SK-N-SH (cell line): ENCODE results near the gene SACM1L.

Source experiments
- EP300 ChIP-seq, 2 experiments: IDR thresholded peaks; 2 replicates each; pipeline versions ENCODE4 v1.4.0 to v1.6.1; 2012; ENCODE audit warnings: borderline replicate concordance in 1 of 2, low read depth in 1 of 2, low read length in 1 of 2
- GABPA ChIP-seq: IDR thresholded peaks from 2 replicates; pipeline ENCODE4 v1.4.0; 2012; ENCODE audit warnings: low read depth, mild to moderate bottlenecking
- NFIC ChIP-seq: IDR thresholded peaks from 2 replicates; pipeline ENCODE4 v1.4.0; 2012; ENCODE audit warnings: borderline replicate concordance
- RAD21 ChIP-seq: IDR thresholded peaks from 2 replicates; pipeline ENCODE4 v1.6.1; 2012; ENCODE audit warnings: mild to moderate bottlenecking, low read length
- RCOR1 ChIP-seq: fragments of 150-350 bp; IDR thresholded peaks from 2 replicates; pipeline ENCODE4 v1.6.1; 2017; ENCODE audit warnings: antibody characterized with exemption, low read length
- SMC3 ChIP-seq: IDR thresholded peaks from 2 replicates; pipeline ENCODE4 v1.6.1; 2012; ENCODE audit warnings: low read depth, low read length, improper control_type of control experiment
- TCF12 ChIP-seq: IDR thresholded peaks from 2 replicates; pipeline ENCODE4 v1.4.0; 2012
- YY1 ChIP-seq: IDR thresholded peaks from 2 replicates; pipeline ENCODE4 v1.4.0; 2012; ENCODE audit warnings: low read depth, mild to moderate bottlenecking
- TF ChIP-seq, protein P1 (sequence below): fragments of 200-600 bp; sonication (generic); IDR thresholded peaks from 2 replicates; pipeline ENCODE4 v1.6.1; 2017; ENCODE audit warnings: antibody characterized with exemption, mild to moderate bottlenecking, moderate library complexity
- TF ChIP-seq, protein P2 (sequence below): IDR thresholded peaks from 2 replicates; pipeline ENCODE4 v1.4.0; 2012; ENCODE audit warnings: low read depth, borderline replicate concordance
- TF ChIP-seq, protein P3 (sequence below): IDR thresholded peaks from 2 replicates; pipeline ENCODE4 v1.6.1; 2012; ENCODE audit warnings: mild to moderate bottlenecking, low read depth, low read length, moderate library complexity
- TF ChIP-seq, protein P4 (sequence below): fragments of 150-350 bp; IDR thresholded peaks from 2 replicates; pipeline ENCODE4 v1.6.1; 2017; ENCODE audit warnings: antibody characterized with exemption, low read length, low read depth, borderline replicate concordance
- TF ChIP-seq, protein P5 (sequence below): fragments of 150-350 bp; IDR thresholded peaks from 2 replicates; pipeline ENCODE4 v1.6.1; 2016; ENCODE audit warnings: mild to moderate bottlenecking, low read depth, low read length
- TF ChIP-seq, protein P6 (sequence below): IDR thresholded peaks from 2 replicates; pipeline ENCODE4 v1.4.0; 2012; ENCODE audit warnings: low read depth

DNA sequence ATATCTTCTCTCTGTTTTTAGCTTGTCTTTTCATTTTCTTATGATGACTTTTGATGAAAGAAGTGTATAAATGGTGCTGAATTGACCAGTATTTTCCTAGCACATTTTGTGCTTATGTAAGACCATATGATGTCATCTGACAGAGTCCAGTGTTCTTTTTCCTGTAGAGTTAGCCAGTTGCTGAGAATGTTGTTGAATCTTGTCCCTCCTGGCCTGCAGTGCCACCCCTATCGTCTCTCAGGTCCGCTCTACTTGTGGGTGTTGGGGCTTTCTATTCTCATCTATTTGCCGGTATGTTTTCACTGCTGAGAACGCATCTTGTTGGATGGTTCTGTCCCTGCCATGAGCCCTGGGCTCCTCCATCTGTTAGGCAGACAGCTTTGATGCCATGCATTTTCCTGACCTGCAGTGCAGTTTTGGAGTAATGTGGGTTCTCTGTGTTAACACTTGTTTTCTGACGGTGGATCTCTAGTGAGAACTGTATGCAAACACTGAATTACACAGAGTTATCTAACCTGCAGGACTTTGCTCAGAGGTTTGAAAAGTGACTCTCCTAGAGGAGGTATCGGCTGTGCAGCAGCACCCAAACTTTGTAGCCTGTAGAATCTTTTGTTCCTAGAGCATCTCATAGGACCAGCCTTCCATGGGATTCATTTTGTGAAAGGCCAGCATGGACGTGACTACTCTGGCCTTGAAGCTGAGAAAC lies 62.5 kb downstream of the SACM1L start:
- TF ChIP-seq, protein P1, sequence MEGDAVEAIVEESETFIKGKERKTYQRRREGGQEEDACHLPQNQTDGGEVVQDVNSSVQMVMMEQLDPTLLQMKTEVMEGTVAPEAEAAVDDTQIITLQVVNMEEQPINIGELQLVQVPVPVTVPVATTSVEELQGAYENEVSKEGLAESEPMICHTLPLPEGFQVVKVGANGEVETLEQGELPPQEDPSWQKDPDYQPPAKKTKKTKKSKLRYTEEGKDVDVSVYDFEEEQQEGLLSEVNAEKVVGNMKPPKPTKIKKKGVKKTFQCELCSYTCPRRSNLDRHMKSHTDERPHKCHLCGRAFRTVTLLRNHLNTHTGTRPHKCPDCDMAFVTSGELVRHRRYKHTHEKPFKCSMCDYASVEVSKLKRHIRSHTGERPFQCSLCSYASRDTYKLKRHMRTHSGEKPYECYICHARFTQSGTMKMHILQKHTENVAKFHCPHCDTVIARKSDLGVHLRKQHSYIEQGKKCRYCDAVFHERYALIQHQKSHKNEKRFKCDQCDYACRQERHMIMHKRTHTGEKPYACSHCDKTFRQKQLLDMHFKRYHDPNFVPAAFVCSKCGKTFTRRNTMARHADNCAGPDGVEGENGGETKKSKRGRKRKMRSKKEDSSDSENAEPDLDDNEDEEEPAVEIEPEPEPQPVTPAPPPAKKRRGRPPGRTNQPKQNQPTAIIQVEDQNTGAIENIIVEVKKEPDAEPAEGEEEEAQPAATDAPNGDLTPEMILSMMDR: no peak
- no peak for TF ChIP-seq TCF12
- TF ChIP-seq EP300 (IDR thresholded peaks at IDR 0.05; ENCODE audit: borderline replicate concordance in 1 of 2, low read depth in 1 of 2, low read length in 1 of 2): no peak
- TF ChIP-seq, protein P2, sequence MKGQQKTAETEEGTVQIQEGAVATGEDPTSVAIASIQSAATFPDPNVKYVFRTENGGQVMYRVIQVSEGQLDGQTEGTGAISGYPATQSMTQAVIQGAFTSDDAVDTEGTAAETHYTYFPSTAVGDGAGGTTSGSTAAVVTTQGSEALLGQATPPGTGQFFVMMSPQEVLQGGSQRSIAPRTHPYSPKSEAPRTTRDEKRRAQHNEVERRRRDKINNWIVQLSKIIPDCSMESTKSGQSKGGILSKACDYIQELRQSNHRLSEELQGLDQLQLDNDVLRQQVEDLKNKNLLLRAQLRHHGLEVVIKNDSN: no peak
- no peak for TF ChIP-seq YY1
- no peak for TF ChIP-seq GABPA
- no peak for TF ChIP-seq RCOR1
- no peak for TF ChIP-seq NFIC
- no peak for TF ChIP-seq SMC3
- TF ChIP-seq, protein P3, sequence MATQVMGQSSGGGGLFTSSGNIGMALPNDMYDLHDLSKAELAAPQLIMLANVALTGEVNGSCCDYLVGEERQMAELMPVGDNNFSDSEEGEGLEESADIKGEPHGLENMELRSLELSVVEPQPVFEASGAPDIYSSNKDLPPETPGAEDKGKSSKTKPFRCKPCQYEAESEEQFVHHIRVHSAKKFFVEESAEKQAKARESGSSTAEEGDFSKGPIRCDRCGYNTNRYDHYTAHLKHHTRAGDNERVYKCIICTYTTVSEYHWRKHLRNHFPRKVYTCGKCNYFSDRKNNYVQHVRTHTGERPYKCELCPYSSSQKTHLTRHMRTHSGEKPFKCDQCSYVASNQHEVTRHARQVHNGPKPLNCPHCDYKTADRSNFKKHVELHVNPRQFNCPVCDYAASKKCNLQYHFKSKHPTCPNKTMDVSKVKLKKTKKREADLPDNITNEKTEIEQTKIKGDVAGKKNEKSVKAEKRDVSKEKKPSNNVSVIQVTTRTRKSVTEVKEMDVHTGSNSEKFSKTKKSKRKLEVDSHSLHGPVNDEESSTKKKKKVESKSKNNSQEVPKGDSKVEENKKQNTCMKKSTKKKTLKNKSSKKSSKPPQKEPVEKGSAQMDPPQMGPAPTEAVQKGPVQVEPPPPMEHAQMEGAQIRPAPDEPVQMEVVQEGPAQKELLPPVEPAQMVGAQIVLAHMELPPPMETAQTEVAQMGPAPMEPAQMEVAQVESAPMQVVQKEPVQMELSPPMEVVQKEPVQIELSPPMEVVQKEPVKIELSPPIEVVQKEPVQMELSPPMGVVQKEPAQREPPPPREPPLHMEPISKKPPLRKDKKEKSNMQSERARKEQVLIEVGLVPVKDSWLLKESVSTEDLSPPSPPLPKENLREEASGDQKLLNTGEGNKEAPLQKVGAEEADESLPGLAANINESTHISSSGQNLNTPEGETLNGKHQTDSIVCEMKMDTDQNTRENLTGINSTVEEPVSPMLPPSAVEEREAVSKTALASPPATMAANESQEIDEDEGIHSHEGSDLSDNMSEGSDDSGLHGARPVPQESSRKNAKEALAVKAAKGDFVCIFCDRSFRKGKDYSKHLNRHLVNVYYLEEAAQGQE: no peak
- TF ChIP-seq, protein P4, sequence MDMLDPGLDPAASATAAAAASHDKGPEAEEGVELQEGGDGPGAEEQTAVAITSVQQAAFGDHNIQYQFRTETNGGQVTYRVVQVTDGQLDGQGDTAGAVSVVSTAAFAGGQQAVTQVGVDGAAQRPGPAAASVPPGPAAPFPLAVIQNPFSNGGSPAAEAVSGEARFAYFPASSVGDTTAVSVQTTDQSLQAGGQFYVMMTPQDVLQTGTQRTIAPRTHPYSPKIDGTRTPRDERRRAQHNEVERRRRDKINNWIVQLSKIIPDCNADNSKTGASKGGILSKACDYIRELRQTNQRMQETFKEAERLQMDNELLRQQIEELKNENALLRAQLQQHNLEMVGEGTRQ: no peak
- TF ChIP-seq, protein P5, sequence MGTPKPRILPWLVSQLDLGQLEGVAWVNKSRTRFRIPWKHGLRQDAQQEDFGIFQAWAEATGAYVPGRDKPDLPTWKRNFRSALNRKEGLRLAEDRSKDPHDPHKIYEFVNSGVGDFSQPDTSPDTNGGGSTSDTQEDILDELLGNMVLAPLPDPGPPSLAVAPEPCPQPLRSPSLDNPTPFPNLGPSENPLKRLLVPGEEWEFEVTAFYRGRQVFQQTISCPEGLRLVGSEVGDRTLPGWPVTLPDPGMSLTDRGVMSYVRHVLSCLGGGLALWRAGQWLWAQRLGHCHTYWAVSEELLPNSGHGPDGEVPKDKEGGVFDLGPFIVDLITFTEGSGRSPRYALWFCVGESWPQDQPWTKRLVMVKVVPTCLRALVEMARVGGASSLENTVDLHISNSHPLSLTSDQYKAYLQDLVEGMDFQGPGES: no peak
- no peak for TF ChIP-seq RAD21
- TF ChIP-seq, protein P6, sequence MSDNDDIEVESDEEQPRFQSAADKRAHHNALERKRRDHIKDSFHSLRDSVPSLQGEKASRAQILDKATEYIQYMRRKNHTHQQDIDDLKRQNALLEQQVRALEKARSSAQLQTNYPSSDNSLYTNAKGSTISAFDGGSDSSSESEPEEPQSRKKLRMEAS: no peak
